Activated naive CD8-positive, alpha-beta T cell treated with anti-CD3 and anti-CD28 coated beads, Interleukin-2, amount 50 U/mL, for 24 hours (primary cell): Measurements from ENCODE around the gene ULK4.
"Not testable (repeated sequence)": the region's sequence is repeated elsewhere in the genome, so short reads cannot be mapped to it uniquely, and the experiment has no call there.

Experiments
- ATAC-seq: fragments of 150-1000 bp; cut with Tn5 transposase; one replicate; pipeline ENCODE4 v1.10.0; 2021
- DNase-seq: peaks from one replicate; pipeline ENCODE4 v3.0.0; 2021
- H3K27ac Mint-ChIP-seq: one replicate; pipeline ENCODE4 v1.8.0; 2021; ENCODE audit warnings: mild to moderate bottlenecking, mixed read lengths
- H3K27me3 Mint-ChIP-seq: one replicate; pipeline ENCODE4 v1.8.0; 2021; ENCODE audit warnings: mixed read lengths
- H3K36me3 Mint-ChIP-seq: one replicate; pipeline ENCODE4 v1.8.0; 2021; ENCODE audit warnings: low read depth, mixed read lengths
- H3K4me1 Mint-ChIP-seq: one replicate; pipeline ENCODE4 v1.8.0; 2021; ENCODE audit warnings: mixed read lengths
- H3K4me3 Mint-ChIP-seq: one replicate; pipeline ENCODE4 v1.8.0; 2021; ENCODE audit warnings: mild to moderate bottlenecking, moderate library complexity, mixed read lengths
- H3K9me3 Mint-ChIP-seq: one replicate; pipeline ENCODE4 v1.8.0; 2021; ENCODE audit warnings: mixed read lengths

ULK4 gene

DNA sequence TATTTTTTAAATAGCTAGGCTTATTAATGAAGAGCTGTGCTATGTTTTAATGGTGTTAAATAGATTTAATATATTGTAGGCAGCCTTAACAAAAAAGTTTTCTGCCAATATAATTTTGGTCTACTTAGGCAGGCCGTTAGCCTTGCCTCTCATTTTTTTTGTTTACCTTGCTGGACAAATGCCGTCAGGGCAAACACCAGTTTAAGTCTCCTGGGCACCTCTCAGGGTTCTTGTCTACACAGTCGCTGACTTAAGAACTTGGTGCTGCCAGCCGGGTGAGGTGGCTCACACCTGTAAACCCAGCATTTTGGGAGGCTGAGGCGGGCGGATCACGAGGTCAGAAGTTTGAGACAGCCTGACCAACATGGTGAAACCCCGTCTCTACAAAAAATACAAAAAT, 153.3 kb downstream of the ULK4 start:
- Mint-ChIP-seq H3K36me3 (peaks cover 15% of the 10 kb centered on the region), H3K9me3 (peaks cover 8% of the 10 kb centered on the region), H3K27ac (no peak overlapping the region), H3K4me1 (no peaks in the 10 kb centered on the region), H3K4me3 (no peak overlapping the region), H3K27me3 (no peaks in the 10 kb centered on the region)
- ATAC-seq = no peak
- DNase-seq = no peak

GRCh38 chr3:41808152-41808551, 153.8 kb downstream of the ULK4 start:
- Mint-ChIP-seq H3K36me3 (peaks cover 16% of the 10 kb centered on the region), H3K27me3 (no peaks in the 10 kb centered on the region), H3K4me3 (no peak overlapping the region), H3K9me3 (peaks cover 8% of the 10 kb centered on the region), H3K27ac (no peak overlapping the region), H3K4me1 (no peaks in the 10 kb centered on the region)
- ATAC-seq (no peak), DNase-seq (no peak)

GRCh38 chr3:41794748-41795589, 166.9 kb downstream of the ULK4 start:
- Mint-ChIP-seq H3K4me3 (no peak overlapping the region), H3K36me3 (peaks cover 4% of the 10 kb centered on the region), H3K27ac (no peak overlapping the region), H3K4me1 (no peaks in the 10 kb centered on the region), H3K27me3 (no peaks in the 10 kb centered on the region), H3K9me3 (no peaks in the 10 kb centered on the region)
- no peak for DNase-seq
- ATAC-seq = no peak

GRCh38 chr3:41792806-41793205, 169.1 kb downstream of the ULK4 start:
- Mint-ChIP-seq H3K9me3 (no peaks in the 10 kb centered on the region), H3K36me3 (peaks cover 4% of the 10 kb centered on the region), H3K4me1 (no peaks in the 10 kb centered on the region), H3K27ac (no peak overlapping the region), H3K27me3 (no peaks in the 10 kb centered on the region), H3K4me3 (no peak overlapping the region)
- DNase-seq (no peak), ATAC-seq (no peak)

GRCh38 chr3:41769106-41769505, 192.8 kb downstream of the ULK4 start:
- no peaks in the 10 kb centered on the region for H3K9me3 Mint-ChIP-seq
- ATAC-seq (no peak), DNase-seq (no peak)
- no peaks in the 10 kb centered on the region for H3K27me3 Mint-ChIP-seq
- H3K36me3 Mint-ChIP-seq = peaks cover 16% of the 10 kb centered on the region
- H3K4me3 Mint-ChIP-seq = no peak overlapping the region
- H3K4me1 Mint-ChIP-seq = no peaks in the 10 kb centered on the region
- H3K27ac Mint-ChIP-seq = no peak overlapping the region

- H3K4me1 Mint-ChIP-seq = no peaks in the 10 kb centered on the region
- no peaks in the 10 kb centered on the region for H3K9me3 Mint-ChIP-seq
- H3K27ac Mint-ChIP-seq = no peak overlapping the region
- ATAC-seq = no peak
- H3K27me3 Mint-ChIP-seq = no peaks in the 10 kb centered on the region
- H3K4me3 Mint-ChIP-seq = no peak overlapping the region
- no peak for DNase-seq
- H3K36me3 Mint-ChIP-seq = peaks cover 16% of the 10 kb centered on the region
These were observed 193.5 kb downstream of the ULK4 start for GRCh38 chr3:41768363-41768762.

- not testable (repeated sequence) for H3K36me3 Mint-ChIP-seq, H3K27me3 Mint-ChIP-seq, H3K4me1 Mint-ChIP-seq, ATAC-seq, H3K9me3 Mint-ChIP-seq, H3K27ac Mint-ChIP-seq, DNase-seq, H3K4me3 Mint-ChIP-seq
These were observed 199.0 kb downstream of the ULK4 start for GRCh38 chr3:41762867-41763266.

- Mint-ChIP-seq H3K36me3 (peaks cover 10% of the 10 kb centered on the region), H3K27ac (no peak overlapping the region), H3K9me3 (no peaks in the 10 kb centered on the region), H3K4me1 (peaks cover 9% of the 10 kb centered on the region), H3K27me3 (no peaks in the 10 kb centered on the region), H3K4me3 (no peak overlapping the region)
- no peak for ATAC-seq
- DNase-seq = no peak
These were observed 208.3 kb downstream of the ULK4 start for GRCh38 chr3:41753651-41754050.

GRCh38 chr3:41751597-41751996, 210.3 kb downstream of the ULK4 start:
- H3K4me1 Mint-ChIP-seq = peaks cover 9% of the 10 kb centered on the region
- H3K4me3 Mint-ChIP-seq = no peak overlapping the region
- DNase-seq (no peak), ATAC-seq (no peak)
- no peak overlapping the region for H3K27ac Mint-ChIP-seq
- peaks cover 10% of the 10 kb centered on the region for H3K36me3 Mint-ChIP-seq
- no peaks in the 10 kb centered on the region for H3K27me3 Mint-ChIP-seq
- no peaks in the 10 kb centered on the region for H3K9me3 Mint-ChIP-seq

DNA sequence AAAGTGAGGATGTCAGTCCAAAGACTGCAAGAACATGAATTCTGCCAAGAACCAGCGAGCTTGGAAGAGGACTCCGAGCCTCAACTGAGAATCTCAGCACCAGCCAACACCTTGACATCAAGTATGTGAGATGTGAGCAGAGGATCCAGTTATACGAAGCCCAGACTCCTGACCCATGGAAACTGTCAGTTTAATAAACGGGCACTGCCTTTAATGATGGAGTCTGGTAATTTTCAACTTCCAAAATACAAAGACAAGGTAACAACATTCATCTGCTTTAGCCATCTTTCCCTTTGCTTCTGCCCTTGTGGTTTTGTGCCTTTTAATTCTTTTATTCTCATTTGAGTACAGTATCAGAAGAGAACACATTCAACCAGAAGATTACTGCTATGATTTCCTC, 211.9 kb downstream of the ULK4 start:
- Mint-ChIP-seq H3K27ac (no peak overlapping the region), H3K9me3 (no peaks in the 10 kb centered on the region), H3K27me3 (no peaks in the 10 kb centered on the region), H3K36me3 (peaks cover 10% of the 10 kb centered on the region), H3K4me3 (no peak overlapping the region), H3K4me1 (peaks cover 9% of the 10 kb centered on the region)
- ATAC-seq (no peak), DNase-seq (no peak)

DNA sequence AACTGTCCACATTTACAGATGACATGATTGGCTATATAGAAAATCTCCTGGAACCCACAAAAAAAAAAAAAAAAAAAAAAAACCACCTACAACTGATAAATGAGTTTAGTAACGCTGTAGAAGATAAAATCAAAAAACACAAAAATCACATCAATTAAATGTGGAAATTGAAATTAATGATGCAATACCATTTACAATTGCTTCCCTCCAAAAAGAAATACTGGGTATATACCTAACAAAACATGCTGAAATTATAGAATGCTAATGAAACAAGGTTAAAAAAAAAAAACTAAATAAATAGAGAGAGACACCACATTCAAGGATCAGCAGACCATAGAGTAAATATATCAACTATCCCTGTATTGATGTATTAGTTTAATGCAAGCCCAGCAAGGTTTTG, 215.7 kb downstream of the ULK4 start:
- no peak for ATAC-seq
- no peaks in the 10 kb centered on the region for H3K9me3 Mint-ChIP-seq
- no peaks in the 10 kb centered on the region for H3K4me1 Mint-ChIP-seq
- no peak overlapping the region for H3K27ac Mint-ChIP-seq
- DNase-seq = no peak
- no peak overlapping the region for H3K4me3 Mint-ChIP-seq
- peaks cover 8% of the 10 kb centered on the region for H3K36me3 Mint-ChIP-seq
- H3K27me3 Mint-ChIP-seq = no peaks in the 10 kb centered on the region

GRCh38 chr3:41742121-41742520, 219.8 kb downstream of the ULK4 start:
- H3K36me3 Mint-ChIP-seq = peaks cover 19% of the 10 kb centered on the region
- no peaks in the 10 kb centered on the region for H3K4me1 Mint-ChIP-seq
- H3K27me3 Mint-ChIP-seq = no peaks in the 10 kb centered on the region
- ATAC-seq (no peak), DNase-seq (no peak)
- H3K9me3 Mint-ChIP-seq = peaks cover 4% of the 10 kb centered on the region
- no peak overlapping the region for H3K27ac Mint-ChIP-seq
- no peak overlapping the region for H3K4me3 Mint-ChIP-seq

- Mint-ChIP-seq H3K4me3 (no peak overlapping the region), H3K27me3 (no peaks in the 10 kb centered on the region), H3K4me1 (no peaks in the 10 kb centered on the region), H3K9me3 (peaks cover 4% of the 10 kb centered on the region), H3K27ac (no peak overlapping the region), H3K36me3 (peaks cover 24% of the 10 kb centered on the region)
- ATAC-seq (no peak), DNase-seq (no peak)
These were observed 221.5 kb downstream of the ULK4 start for GRCh38 chr3:41740374-41740886.

DNA sequence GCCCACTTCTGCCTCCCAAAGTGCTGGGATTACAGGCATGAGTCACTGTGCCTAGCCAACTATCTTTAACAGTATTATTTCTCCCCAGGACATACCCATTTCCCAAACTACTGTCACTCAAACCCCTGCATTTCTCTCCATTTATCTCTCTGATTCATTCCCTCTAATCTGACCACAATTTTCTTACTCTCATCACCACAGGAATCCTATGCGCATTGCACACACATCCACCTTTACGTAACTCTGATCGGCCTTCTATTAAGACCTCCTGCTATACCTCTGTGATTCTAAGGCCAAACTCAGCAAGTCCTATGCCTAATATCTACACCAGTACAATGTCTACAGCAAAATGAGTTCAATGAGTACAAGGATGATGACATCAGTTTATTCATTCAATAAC, 235.0 kb downstream of the ULK4 start:
- Mint-ChIP-seq H3K27me3 (no peaks in the 10 kb centered on the region), H3K9me3 (peaks cover 9% of the 10 kb centered on the region), H3K36me3 (peaks cover 10% of the 10 kb centered on the region), H3K4me1 (no peaks in the 10 kb centered on the region), H3K27ac (no peak overlapping the region), H3K4me3 (no peak overlapping the region)
- no peak for DNase-seq
- ATAC-seq = no peak

DNA sequence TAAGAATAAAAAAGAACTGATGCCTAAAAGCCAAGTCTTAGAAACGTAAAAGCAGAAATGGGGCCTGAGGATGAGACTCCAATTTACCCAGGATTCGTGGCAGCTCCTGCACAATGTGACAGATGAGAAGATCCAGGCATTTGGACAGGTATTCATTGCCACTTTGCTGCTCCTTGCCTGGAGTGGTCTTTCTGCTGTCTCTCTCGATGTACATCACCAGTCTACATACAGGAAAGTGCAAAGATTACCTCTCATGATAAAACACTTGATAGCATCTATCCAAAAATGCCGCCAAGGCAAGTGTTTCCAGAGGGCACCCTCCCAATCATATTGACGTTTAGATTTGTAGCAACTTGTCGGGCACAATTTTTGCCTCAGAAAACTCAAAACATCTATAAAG, 244.3 kb downstream of the ULK4 start:
- Mint-ChIP-seq H3K4me3 (no peak overlapping the region), H3K27me3 (no peaks in the 10 kb centered on the region), H3K36me3 (peaks cover 1% of the 10 kb centered on the region), H3K27ac (no peak overlapping the region), H3K4me1 (no peaks in the 10 kb centered on the region), H3K9me3 (no peaks in the 10 kb centered on the region)
- DNase-seq (no peak), ATAC-seq (no peak)
